IMR-90 (cell line): ENCODE data around the gene PRCP. TPM values are rescaled to one million over a fixed set of nuclear protein-coding genes. Genes with fewer than 3 reads are reported as not detected.

Experiments used
- ATAC-seq: fragments of 200-7000 bp; cut with Tn5 transposase; 2 replicates; pipeline ENCODE4 v1.9.1; 2020; ENCODE audit warnings: low read depth, mild to moderate bottlenecking, moderate library complexity
- BruUV-seq: library from RNA; stranded (reverse); fragments of 400-500 nt; replicated peaks from 2 replicates; lab custom pipeline; 2021; lab: Mats Ljungman, UMichigan
- CTCF ChIA-PET: fragments of 300-600 bp; formaldehyde crosslinking; extraction: SDS; loops from one replicate; lab custom pipeline; 2021; ENCODE audit warnings: antibody characterized with exemption; lab: Yijun Ruan, JAX
- POLR2A ChIA-PET: fragments of 300-600 bp; sonication (Branson Sonifier 250); formaldehyde crosslinking; loops from one replicate; lab custom pipeline; 2022; ENCODE audit warnings: antibody characterized with exemption; ENCODE audit not compliant: unreplicated experiment; lab: Charles Lee
- DNase-seq: peaks from one replicate; pipeline ENCODE4 v3.0.0; 2013
- H2AFZ ChIP-seq: replicated peaks from 2 replicates; pipeline ENCODE3; 2013; ENCODE audit warnings: low read length, mild to moderate bottlenecking; ENCODE audit not compliant: poor library complexity
- H2AK5ac ChIP-seq: 2 replicates; pipeline ENCODE4 v1.6.1; 2013; ENCODE audit warnings: low read depth, low read length, inconsistent platforms
- H2AK9ac ChIP-seq: replicated peaks from 2 replicates; pipeline ENCODE3; 2013; ENCODE audit warnings: mild to moderate bottlenecking, low read depth, low read length, moderate library complexity; ENCODE audit not compliant: poor library complexity
- H2BK120ac ChIP-seq: 2 replicates; pipeline ENCODE4 v1.6.1; 2013; ENCODE audit warnings: low read depth, low read length, inconsistent platforms
- H2BK15ac ChIP-seq: 3 replicates; pipeline ENCODE4 v1.6.1; 2013; ENCODE audit warnings: low read depth, low read length, inconsistent platforms
- H2BK20ac ChIP-seq: 2 replicates; pipeline ENCODE4 v1.6.1; 2013; ENCODE audit warnings: low read depth, mild to moderate bottlenecking, inconsistent platforms, low read length, moderate library complexity
- H2BK5ac ChIP-seq: 2 replicates; pipeline ENCODE4 v1.6.1; 2013; ENCODE audit warnings: mild to moderate bottlenecking, low read depth, low read length, inconsistent platforms; ENCODE audit not compliant: poor library complexity, severe bottlenecking
- H3K14ac ChIP-seq: replicated peaks from 2 replicates; pipeline ENCODE4 v1.6.1; 2013; ENCODE audit warnings: low read depth, low read length, inconsistent platforms
- H3K18ac ChIP-seq: 2 replicates; pipeline ENCODE4 v1.6.1; 2013; ENCODE audit warnings: low read depth, low read length, control low read depth
- H3K23ac ChIP-seq: 2 replicates; pipeline ENCODE4 v1.6.1; 2013; ENCODE audit warnings: low read depth, low read length, inconsistent platforms
- H3K27ac ChIP-seq: 2 replicates; pipeline ENCODE4 v1.5.1; 2013; ENCODE audit warnings: mild to moderate bottlenecking, control low read depth, low read length; ENCODE audit not compliant: insufficient read depth
- H3K27me3 ChIP-seq: 2 replicates; pipeline ENCODE4 v1.6.1; 2013; ENCODE audit warnings: low read length; ENCODE audit not compliant: control insufficient read depth, insufficient read depth
- H3K36me3 ChIP-seq: 2 replicates; pipeline ENCODE4 v1.6.1; 2013; ENCODE audit warnings: low read length, mixed read lengths; ENCODE audit not compliant: control insufficient read depth, insufficient read depth
- H3K4ac ChIP-seq: 2 replicates; pipeline ENCODE4 v1.6.1; 2013; ENCODE audit warnings: low read depth, low read length, inconsistent platforms
- H3K4me1 ChIP-seq: 2 replicates; pipeline ENCODE4 v1.6.1; 2013; ENCODE audit warnings: low read length, mixed read lengths; ENCODE audit not compliant: control insufficient read depth, insufficient read depth
- H3K4me2 ChIP-seq: 2 replicates; pipeline ENCODE4 v1.6.1; 2013; ENCODE audit warnings: low read depth, mild to moderate bottlenecking, control low read depth, low read length, moderate library complexity
- H3K4me3 ChIP-seq: 2 replicates; pipeline ENCODE4 v1.5.1; 2013; ENCODE audit warnings: low read depth, mild to moderate bottlenecking, control low read depth, low read length, moderate library complexity; ENCODE audit not compliant: insufficient read depth
- H3K56ac ChIP-seq: 2 replicates; pipeline ENCODE4 v1.6.1; 2013; ENCODE audit warnings: low read length, inconsistent platforms; ENCODE audit not compliant: insufficient read depth; ENCODE audit errors: extremely low read depth
- H3K79me1 ChIP-seq, 2 experiments: 2 replicates each; pipeline ENCODE4 v1.6.1; 2013; ENCODE audit warnings: low read length in 2 of 2, inconsistent platforms in 1 of 2, low read depth in 1 of 2
- H3K9ac ChIP-seq: 2 replicates; pipeline ENCODE4 v1.6.1; 2013; ENCODE audit warnings: low read depth, low read length, control low read depth
- H3K9me1 ChIP-seq: 2 replicates; pipeline ENCODE4 v1.6.1; 2013; ENCODE audit warnings: low read length, inconsistent platforms; ENCODE audit not compliant: insufficient read depth
- H3K9me3 ChIP-seq: 2 replicates; pipeline ENCODE4 v1.6.1; 2013; ENCODE audit warnings: low read length; ENCODE audit not compliant: control insufficient read depth, insufficient read depth
- H4K20me1 ChIP-seq: 2 replicates; pipeline ENCODE4 v1.6.1; 2013; ENCODE audit warnings: low read length, inconsistent platforms; ENCODE audit not compliant: insufficient read depth
- H4K5ac ChIP-seq: 2 replicates; pipeline ENCODE4 v1.6.1; 2013; ENCODE audit warnings: mild to moderate bottlenecking, low read depth, low read length, control low read depth
- H4K8ac ChIP-seq, 2 experiments: 2 replicates each; pipeline ENCODE4 v1.6.1; 2013; ENCODE audit warnings: low read depth in 2 of 2, low read length in 2 of 2, control low read depth in 1 of 2, inconsistent platforms in 1 of 2
- H4K91ac ChIP-seq: 2 replicates; pipeline ENCODE4 v1.6.1; 2013; ENCODE audit warnings: low read depth, low read length, inconsistent platforms; ENCODE audit not compliant: insufficient read depth
- MAFK ChIP-seq: IDR thresholded peaks from 2 replicates; pipeline ENCODE4 v1.6.1; 2012; ENCODE audit warnings: low read depth, low read length, improper control_type of control experiment
- RAD21 ChIP-seq: IDR thresholded peaks from 2 replicates; pipeline ENCODE4 v1.6.1; 2012; ENCODE audit warnings: low read length, improper control_type of control experiment
- WGBS, 2 experiments: methylation state at CpG; one replicate each; pipeline versions ENCODE4 v1.1.5 to v1.1.7; 2013; ENCODE audit warnings: missing lambda C conversion rate in 2 of 2; ENCODE audit not compliant: insufficient read length in 1 of 2; ENCODE audit errors: extremely low coverage in 2 of 2; 5-methylcytosine and 5-hydroxymethylcytosine counted together
- dilution Hi-C: fragments of 300-500 bp; cut with HindIII; formaldehyde crosslinking; loops from one replicate; pipeline ENCODE4 v1.14.3; 2018; ENCODE audit warnings: low sequenced_read_pairs; ENCODE audit not compliant: unreplicated experiment
- in situ Hi-C: fragments of 300-500 bp; cut with MboI; formaldehyde crosslinking; loops from 3 replicates; pipeline ENCODE4 v1.14.3; 2019; ENCODE audit warnings: low sequenced_read_pairs, inconsistent platforms, mixed read lengths
- intact Hi-C: fragments of 100-400 bp; cut with micrococcal nuclease; formaldehyde crosslinking; loops from 2 replicates; pipeline ENCODE4 v1.10.0; 2022
- polyA plus RNA-seq, 3 experiments: library from polyadenylated mRNA; depleted of rRNA; stranded (reverse); fragments of >200 nt; gene quantifications; 2 replicates each; pipeline ENCODE4 v1.2.3, GENCODE V29; 2012; ENCODE audit warnings: low replicate concordance in 1 of 3
- total RNA-seq: library from RNA; depleted of rRNA; stranded (reverse); fragments of >200 nt; gene quantifications from 2 replicates; pipeline ENCODE4 v1.2.3, GENCODE V29; 2012

The PRCP gene
- total and polyA plus RNA-seq, 2 of the 4 experiments (the other 2 are of a cell fraction): 31.7 to 64.9 TPM

GRCh38 chr11:82828472-82828871, 71.8 kb downstream of the PRCP start:
- no peaks in the 10 kb centered on the region for H4K20me1 ChIP-seq
- no peak overlapping the region for H2AK5ac ChIP-seq
- H3K27ac ChIP-seq: no peak overlapping the region
- POLR2A ChIA-PET: no interaction called here
- H3K9me3 ChIP-seq: no peaks in the 10 kb centered on the region
- H3K18ac ChIP-seq: no peak overlapping the region
- ATAC-seq (no peak), DNase-seq (no peak)
- H3K4me2 ChIP-seq: no peak overlapping the region
- no peaks in the 10 kb centered on the region for H3K9me1 ChIP-seq
- TF ChIP-seq MAFK: peak; percentile 78
- TF ChIP-seq RAD21: no peak
- H3K23ac ChIP-seq: no peak overlapping the region
- no peak overlapping the region for H4K91ac ChIP-seq
- H3K14ac ChIP-seq: no peak overlapping the region
- H2BK5ac ChIP-seq: no peak overlapping the region
- H3K56ac ChIP-seq: no peak overlapping the region
- no peak overlapping the region for H2BK20ac ChIP-seq
- no peak overlapping the region for H2AFZ ChIP-seq
- no peak overlapping the region for H2BK15ac ChIP-seq
- H4K5ac ChIP-seq: no peak overlapping the region
- BruUV-seq: no TSS peak
- intact Hi-C loops (no loop called here), in situ Hi-C loops (no loop called here), dilution Hi-C loops (no loop called here)
- H3K4me1 ChIP-seq: no peaks in the 10 kb centered on the region
- WGBS, 2 experiments: no CpG with 5 or more reads among the region's 1 CpG
- H4K8ac ChIP-seq: no peak overlapping the region
- no peaks in the 10 kb centered on the region for H3K79me1 ChIP-seq
- H3K36me3 ChIP-seq: peaks cover 2% of the 10 kb centered on the region; the same call in 1 of the 2 replicates
- no peaks in the 10 kb centered on the region for H3K27me3 ChIP-seq
- no peak overlapping the region for H3K9ac ChIP-seq
- no peak overlapping the region for H3K4ac ChIP-seq
- no peak overlapping the region for H2AK9ac ChIP-seq
- H2BK120ac ChIP-seq: no peak overlapping the region
- no peak overlapping the region for H3K4me3 ChIP-seq
- CTCF ChIA-PET: interaction anchor here (0.8 kb wide), 1 partner anchor 32 kb away, joined by 3 read pairs; no protein-coding TSS in a partner anchor
